Activated T-helper 1 cell treated with Interleukin-2 at 50 U/mL for 16 hours (primary cell): Measurements from ENCODE around the gene C1QTNF8.
"Not testable (repeated sequence)": the region's sequence is repeated elsewhere in the genome, so short reads cannot be mapped to it uniquely, and the experiment has no call there.

ENCODE experiments used
- DNase-seq: peaks from one replicate; pipeline ENCODE4 v3.0.0-alpha.2; 2020; ENCODE audit warnings: low read depth

C1QTNF8 gene

DNA sequence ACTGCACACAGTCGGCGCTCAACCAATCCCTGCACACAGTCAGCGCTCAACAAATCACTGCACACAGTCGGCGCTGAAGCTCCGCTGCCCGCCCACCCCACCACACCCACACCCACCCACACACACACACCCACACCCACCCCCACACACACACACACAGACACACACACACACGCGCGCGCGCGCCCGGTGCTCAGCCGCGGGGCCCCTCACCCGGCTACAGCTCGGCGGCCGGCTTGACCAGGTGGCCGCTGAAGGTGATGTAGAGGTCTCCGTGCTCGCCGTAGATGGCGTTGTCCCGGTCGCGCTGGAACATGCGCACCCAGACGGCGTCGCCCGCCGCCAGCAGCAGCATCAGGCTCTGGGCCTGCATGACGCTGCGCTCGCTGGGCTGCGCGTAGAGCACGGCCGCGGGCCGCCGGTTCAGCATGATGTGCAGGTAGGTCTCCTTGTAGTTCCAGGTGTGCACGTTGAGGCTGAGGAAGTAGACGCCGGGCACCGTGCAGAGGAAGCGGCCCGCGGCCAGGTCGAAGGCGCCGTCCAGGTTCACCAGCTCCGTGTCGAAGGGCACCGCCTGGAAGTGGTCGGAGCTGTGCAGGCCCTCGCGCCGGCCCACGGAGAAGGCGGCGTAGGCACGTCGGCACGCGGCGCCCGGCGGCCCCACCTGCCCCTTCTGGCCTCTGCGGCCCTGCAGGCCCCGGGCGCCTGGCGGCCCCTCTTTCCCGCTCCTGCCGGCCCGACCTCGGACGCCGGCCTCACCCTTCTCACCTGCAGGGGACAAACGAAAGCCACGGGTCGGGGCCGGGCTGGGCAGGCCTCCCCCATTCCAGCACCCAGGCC, 2.5 kb downstream of the C1QTNF8 start:
- no peak for DNase-seq

DNA sequence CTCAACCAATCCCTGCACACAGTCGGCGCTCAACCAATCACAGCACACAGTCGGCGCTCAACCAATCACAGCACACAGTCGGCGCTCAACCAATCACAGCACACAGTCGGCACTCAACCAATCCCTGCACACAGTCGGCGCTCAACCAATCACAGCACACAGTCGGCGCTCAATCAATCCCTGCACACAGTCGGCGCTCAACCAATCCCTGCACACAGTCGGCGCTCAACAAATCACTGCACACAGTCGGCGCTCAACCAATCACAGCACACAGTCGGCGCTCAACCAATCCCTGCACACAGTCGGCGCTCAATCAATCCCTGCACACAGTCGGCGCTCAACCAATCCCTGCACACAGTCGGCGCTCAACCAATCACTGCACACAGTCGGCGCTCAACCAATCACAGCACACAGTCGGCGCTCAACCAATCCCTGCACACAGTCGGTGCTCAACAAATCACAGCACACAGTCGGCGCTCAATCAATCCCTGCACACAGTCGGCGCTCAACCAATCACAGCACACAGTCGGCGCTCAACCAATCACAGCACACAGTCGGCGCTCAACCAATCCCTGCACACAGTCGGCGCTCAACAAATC, 3.3 kb downstream of the C1QTNF8 start:
- DNase-seq = not testable (repeated sequence)

DNA sequence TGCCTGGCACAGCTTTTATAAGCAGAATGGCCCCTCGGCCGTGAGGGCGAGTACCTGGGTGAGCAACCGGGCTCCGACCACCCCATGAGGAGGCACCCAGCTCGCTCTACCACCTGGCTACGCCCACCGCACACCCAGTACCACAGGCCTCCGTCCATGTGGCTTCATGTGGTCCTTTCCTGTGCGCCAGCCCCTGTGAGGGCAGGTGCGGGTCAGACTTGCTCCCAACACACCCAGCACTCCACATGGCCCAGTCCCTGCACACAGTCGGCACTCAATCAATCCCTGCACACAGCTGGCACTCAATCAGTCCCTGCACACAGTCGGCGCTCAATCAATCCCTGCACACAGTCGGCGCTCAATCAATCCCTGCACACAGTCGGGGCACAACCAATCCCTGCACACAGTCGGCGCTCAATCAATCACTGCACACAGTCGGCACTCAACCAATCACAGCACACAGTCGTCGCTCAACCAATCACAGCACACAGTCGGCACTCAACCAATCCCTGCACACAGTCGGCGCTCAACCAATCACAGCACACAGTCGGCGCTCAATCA, 4.0 kb downstream of the C1QTNF8 start:
- DNase-seq = no peak

DNA sequence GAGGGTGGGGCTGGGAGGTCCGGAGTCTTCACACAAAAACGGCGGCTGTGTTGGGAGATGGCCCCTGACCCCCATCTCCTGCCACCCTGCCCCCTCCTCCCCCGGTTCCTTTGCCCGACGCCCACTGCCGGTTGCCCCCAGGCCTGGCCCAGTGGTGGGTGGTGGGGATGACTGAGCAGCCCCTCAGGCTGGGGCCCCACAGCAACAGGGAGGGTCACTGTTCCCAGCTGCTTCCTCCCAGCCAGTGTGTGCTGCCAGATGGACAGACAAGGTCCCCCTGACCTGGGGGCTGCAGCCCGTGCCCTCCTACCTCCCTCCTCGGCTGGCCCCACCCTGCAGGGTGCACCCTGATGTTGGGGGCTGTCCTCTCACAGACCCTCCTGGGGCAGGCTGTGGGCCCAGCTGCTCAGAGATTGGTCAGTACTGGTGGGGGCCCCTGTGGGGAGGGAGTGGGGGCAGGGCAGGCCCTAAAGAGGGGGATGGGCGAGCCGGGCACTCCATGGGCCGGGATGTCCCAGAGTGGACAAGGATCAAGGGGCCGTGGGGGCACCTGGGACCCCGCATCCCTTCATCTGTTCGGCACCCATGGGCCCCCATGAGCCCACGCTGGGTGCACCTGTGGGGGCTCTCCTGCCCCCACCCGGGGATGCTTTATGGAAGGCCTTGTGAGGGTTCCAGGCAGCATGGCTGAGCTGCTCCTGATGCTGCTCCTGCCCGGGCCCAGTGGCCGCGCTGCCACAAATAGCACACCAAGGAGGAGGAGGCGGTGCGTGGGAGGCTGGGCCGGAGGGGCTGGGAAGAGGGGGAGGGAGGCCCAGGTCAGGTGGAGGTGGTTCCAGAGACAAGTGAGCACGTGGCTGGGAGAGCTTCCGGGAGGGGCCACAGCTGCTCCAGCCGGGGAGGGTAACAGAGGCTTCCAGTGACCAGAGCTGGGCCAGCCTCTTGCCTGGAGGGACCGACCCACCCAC, 5.1 kb downstream of the C1QTNF8 start:
- no peak for DNase-seq

DNA sequence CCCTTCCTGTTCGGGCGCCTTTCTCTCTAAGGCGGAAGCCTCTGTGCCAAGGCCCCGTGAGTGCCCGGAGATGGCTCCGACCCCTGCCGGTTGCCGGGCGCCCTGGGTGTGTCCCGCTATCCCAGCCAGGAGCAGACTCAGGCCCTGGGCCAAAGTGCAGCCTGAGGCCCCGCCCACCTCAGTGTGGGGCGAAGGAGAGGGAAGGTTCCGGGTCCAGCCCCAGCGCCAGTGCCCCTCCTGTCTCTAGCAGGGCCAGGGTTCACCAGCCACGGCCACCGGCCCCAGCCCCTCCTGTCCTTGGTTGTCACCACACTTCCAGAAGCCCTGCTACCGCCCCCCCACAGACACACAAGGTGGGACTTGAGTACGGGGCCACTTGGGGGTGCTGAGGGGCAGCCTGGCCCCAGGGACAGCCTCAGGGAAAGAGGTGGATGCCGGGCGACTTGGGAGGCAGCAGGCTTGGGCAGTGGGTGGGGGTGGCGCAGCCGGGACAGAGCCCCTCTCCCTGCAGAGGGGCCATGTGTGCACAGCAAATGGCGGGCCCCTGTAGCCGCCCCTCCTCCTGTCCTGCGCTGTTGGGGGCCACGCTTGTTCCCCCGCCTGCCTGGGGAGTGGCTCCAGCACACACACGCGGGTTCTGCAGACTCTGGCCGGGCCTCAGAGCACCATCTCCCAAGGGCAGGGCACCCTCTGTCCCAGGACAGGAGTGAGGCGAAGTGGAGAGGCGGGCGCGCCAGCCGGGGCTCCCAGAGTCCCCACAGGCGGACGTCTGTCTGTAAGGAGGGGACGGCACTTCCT, 6.0 kb downstream of the C1QTNF8 start:
- no peak for DNase-seq

DNA sequence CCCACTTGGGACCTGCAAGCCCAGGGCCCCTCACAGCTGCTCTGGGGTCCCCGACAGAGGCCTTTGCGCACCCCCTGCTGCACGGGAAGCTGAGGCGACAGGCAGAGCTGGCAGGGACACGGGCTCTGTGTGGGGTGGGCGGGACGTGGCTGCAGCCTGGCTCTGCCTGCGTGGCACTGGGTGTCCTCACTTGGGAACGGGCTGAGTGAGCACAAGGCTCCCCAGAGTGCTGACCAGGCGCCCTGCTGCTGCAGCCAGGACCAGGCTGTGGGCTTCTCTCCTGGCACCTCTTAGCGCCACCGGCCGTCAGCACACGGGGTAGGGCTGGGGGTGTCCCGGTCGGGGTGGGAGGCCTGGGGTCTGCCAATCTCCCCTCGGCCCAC, 6.6 kb downstream of the C1QTNF8 start:
- no peak for DNase-seq

DNA sequence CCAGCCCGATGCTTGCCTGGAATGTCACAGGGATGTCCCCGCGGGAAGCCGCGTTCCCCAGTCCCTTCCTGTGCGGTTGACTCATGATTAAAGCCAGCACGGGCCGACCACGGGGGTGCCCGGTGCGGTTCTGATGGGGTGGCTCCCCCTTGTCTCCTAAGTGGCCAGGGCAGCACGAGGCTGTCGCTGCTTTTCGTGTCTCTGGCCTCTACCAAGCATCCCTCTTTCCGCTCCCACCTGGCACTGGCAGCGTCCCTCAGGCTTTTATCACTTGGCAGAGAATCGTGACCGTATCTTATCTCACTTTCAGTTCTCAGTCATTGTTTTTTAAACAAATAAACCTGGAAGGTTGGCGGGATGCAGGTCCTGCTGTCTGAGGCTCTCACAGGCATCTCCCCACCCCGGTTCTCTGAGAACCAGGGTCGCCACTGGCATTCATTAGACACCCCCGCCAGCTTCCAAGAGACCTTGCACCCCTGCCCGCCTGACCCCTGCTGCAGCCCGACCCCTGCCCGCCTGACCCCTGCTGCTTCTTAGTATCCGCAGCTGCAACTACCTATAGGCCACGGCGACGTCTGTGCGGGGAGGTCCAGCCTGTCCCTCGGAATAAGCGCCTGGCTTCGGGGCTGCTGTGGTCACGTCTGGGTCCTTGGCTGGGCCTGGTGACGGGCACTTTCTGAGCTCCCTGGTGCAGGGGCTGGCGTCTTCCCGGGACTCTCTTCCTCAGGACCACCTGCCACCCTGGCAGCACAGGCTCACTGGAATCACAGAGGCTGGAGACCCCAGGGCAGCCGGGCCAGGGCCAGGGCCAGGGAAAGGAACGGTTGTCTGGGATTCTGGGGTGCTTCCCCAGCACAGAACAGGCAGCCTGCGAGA, 7.5 kb downstream of the C1QTNF8 start:
- DNase-seq = no peak

DNA sequence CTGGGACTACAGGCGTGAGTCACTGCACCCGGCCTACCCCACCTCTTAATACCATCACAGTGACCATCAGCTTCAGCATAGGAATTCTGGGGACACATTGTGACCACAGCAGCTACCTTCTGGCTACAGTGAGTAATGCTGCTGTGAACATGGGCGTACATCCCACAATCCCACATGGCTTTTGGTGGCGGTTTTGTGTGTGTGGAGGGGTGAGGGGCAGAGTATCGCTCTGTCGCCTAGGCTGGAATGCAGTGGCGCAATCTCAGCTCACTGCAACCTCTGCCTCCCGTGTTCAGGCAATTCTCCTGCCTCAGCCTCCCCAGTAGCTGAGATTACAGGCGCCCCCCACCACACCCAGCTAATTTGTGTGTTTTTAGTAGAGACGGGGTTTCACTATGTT, 9.6 kb downstream of the C1QTNF8 start:
- DNase-seq = not testable (repeated sequence)

DNA sequence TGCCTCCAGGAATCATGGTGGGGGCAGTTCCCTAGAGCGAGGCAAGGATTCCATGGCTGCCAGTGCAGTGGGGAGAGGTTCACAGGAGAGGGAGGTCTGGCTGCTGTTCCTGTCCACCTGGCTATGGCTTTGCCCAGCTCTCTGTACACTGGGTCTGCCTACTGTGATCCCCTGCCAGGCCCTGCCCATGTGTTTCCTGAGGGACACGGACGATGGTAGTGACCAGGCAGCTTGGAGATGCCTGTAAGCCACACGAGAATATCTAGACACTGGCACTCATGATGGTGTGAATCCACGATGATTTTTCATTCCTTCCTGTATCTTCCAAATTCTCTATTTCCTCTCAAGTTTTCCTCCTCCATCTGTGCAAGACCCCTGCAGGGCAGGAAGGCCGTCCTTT, 11.1 kb downstream of the C1QTNF8 start:
- DNase-seq = no peak

DNA sequence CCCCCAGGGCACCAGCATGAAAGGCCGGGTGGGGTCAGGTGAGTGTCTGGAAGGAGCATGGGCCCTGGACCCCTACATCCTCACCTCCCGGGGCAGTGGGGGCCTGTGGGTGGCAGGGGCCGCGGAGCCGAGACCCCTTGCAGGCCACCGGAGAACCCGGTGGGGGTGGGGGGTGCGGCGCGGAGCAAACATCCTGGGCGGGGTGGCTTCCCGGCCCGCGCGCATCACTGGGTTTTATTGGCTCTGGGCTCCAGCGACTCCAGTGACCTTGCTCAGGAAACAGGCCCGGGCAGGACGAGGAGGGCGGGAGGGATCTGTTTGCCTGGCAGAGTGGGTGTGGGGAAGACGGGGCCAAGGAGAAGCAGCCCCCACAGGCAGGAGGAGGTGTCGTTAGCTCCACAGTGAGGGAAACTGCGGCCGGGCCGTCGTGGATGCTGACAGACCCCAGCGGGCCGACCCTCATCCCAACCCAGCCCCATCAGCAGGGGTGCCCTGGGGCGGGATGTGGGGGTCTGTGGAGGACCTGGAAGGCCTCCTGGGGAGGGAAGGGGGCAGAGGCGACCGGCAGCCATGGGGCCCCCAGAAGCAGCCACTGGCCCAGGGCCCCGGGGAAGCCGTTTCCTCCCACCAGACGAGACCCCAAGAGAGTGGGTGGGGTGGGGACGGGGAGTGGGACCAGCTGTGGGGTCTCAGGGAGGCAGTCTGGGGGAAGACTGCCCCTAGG, 12.9 kb downstream of the C1QTNF8 start:
- DNase-seq = no peak

DNA sequence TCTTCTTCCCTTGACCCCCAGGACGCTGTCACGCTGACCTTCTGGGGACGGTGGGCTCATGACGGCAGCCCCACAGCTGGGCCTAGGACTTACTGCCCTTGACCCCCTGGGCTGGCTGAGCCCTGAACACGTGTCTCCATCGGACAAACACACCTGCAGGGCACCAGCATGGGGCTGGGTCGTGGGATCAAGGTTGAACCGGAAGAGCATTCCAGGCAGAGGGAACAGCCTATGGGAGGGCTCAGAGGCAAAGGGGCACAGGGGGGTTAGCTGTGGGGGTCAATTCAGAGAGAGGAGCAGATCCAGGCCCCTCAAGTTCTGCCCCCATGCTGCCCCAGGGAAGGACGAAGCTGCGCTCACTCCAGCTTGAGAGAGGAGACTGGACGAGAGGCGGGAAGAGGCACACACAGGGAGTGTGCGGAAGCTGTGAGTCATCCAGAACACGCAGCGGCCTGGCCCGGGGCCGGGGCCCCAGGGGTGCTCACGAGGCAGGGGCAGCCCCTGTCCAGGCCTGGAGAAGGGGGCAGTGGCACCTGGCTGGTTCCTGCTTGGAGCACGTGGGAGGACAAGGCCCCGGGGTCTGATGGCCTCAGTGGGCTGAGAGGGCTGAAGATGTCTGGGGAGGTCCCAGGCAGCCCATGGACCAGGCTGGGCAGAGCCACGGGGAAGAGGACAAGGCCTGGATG, 13.6 kb downstream of the C1QTNF8 start:
- DNase-seq = no peak

DNA sequence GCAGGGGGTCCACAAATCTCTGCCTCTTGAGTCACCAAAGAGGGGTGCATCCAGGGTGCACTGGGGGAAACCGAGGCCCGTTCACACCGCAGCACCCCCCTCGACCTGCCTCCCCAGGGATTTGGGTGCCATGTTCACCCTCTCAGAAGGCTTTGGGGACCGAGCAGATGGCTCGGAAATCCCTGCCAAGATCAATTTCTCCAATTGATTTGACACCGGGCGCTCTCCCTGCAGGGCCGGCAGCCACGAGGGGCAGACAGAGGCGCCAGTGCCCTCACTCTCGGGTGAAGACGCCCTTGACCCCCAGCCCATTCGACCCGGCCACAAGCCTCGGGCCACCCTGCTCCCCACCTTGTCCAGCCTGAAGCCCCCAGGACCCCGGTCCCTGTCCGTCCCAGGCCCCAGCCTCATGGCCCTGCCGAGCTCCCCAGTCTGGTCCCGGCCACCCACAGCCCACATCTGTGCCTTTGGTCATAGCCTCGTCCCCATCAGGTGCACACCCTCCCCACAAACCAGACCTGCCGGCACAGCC, 14.2 kb downstream of the C1QTNF8 start:
- DNase-seq = no peak

DNA sequence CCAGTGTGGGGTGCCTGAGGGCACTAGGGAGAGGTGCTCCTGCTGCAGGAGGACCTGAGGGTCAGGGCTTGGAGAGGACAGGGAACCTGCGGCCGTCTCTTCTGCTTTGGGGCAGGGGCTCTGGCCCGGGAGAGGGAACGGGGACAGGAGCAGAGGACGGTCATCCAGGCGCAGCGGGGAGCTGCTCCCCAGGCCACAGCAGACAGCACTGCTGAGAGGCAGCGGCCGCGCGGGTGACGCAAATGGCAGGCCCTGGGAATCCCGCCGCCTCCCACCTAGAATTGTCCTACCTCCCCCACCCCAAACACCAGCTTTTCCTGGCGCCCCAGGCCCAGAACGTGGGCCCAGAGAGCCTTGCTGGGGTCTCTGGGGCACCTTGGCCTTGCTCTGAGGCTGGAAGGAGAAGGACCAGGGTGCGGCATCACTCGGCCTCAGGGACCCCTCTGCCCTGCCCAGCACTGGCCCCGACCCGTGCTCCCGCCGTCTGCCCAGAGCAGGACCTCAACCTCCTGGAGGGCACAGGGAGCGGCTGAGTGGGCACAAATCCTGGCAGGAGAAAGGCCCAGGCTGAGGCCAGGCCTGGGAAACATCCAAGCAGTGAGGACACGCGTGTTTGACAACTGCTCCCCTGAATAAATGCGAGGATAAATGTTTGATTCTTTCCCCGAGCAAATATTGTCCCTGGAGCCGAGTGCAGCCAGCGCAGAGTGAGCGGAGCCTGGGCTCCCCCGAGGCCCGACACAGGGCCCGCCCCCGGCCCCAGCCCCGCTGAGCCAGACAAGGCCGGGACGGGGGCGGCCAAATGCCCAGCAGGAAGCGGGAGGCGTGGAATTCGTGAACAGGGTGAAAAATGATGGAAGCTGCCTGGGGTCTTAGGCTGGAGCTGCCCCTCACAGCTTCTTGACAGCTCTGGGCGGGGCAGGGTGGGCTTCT, 15.0 kb downstream of the C1QTNF8 start:
- no peak for DNase-seq

DNA sequence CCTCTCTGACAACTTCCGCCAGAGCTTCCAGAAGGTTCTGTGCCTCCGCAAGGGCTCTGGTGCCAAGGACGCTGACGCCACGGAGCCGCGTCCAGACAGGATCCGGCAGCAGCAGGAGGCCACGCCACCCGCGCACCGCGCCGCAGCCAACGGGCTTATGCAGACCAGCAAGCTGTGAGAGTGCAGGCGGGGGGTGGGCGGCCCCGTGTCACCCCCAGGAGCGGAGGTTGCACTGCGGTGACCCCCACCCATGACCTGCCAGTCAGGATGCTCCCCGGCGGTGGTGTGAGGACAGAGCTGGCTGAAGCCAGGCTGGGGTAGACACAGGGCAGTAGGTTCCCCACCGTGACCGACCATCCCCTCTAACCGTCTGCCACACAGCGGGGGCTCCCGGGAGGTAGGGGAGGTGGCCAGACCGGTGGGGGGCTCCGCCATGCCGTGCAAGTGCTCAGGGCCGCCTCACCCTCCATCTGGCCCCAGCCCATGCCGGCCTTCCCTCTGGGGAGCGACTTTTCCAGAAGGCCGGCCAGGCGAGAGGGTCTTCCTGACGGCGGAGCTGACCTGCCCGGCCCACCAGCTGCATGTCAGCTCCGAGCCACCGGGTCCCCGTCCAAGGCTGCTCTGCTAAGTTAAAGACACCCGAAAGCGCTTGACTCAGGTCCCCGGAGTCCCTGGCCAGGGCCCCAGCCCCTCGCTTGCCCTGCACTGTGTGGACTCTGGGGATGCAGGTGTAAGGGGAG, 16.1 kb downstream of the C1QTNF8 start:
- DNase-seq = no peak

DNA sequence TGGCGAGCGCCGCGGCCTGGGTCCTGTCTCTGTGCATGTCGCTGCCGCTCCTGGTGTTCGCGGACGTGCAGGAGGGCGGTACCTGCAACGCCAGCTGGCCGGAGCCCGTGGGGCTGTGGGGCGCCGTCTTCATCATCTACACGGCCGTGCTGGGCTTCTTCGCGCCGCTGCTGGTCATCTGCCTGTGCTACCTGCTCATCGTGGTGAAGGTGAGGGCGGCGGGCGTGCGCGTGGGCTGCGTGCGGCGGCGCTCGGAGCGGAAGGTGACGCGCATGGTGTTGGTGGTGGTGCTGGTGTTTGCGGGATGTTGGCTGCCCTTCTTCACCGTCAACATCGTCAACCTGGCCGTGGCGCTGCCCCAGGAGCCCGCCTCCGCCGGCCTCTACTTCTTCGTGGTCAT, 16.7 kb downstream of the C1QTNF8 start:
- DNase-seq = no peak

DNA sequence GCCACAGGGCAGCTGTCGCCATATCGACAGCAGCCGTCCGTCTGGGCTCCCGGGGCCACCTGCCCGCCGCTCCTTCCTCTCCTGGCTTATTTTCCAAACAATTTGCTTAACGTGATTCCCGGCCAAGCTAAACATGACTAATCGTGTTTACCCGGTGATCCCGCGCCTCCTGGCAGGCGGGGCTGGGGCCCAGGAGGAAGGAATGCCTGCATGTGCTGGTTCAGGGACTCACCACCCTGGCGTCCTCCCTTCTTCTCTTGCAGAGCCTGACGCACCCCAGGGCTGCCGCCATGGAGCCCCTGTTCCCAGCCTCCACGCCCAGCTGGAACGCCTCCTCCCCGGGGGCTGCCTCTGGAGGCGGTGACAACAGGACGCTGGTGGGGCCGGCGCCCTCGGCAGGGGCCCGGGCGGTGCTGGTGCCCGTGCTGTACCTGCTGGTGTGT, 17.4 kb downstream of the C1QTNF8 start:
- DNase-seq = no peak
